Vagina (tissue), 2 donors: ENCODE data around the gene SRPK3.

Experiments used
- CTCF ChIP-seq, 3 experiments: fragments of 450-650 bp in 2 of 3; fragments of 200-600 bp in 1 of 3; sonication (generic) in 1 of 3; IDR thresholded peaks; one replicate each; pipeline ENCODE4 v1.5.1; 2017 to 2019; ENCODE audit warnings: antibody characterized with exemption in 3 of 3, mild to moderate bottlenecking in 2 of 3, moderate library complexity in 2 of 3
- POLR2A ChIP-seq, 2 donors: fragments of 450-650 bp; IDR thresholded peaks; one replicate each; pipeline ENCODE4 v1.6.1; 2017; ENCODE audit warnings: antibody characterized with exemption in 2 of 2, mild to moderate bottlenecking in 2 of 2, moderate library complexity in 2 of 2
- POLR2AphosphoS5 ChIP-seq, 2 donors: sonication (generic); formaldehyde crosslinking; IDR thresholded peaks; one replicate each; pipeline ENCODE4 v1.9.0; 2017; ENCODE audit warnings: antibody characterized with exemption in 2 of 2, mild to moderate bottlenecking in 2 of 2, low read depth in 1 of 2; ENCODE audit not compliant: insufficient read depth in 1 of 2

- TF ChIP-seq CTCF (IDR thresholded peaks at IDR 0.05) (no peak), POLR2A (IDR thresholded peaks at IDR 0.05) (no peak), POLR2AphosphoS5 (IDR thresholded peaks at IDR 0.05; ENCODE audit: insufficient read depth in 1 of 2, low read depth in 1 of 2) (no peak)
These were observed 37.9 kb downstream of the SRPK3 start for GRCh38 chrX:153818571-153819383.
